Stimulated activated CD8-positive, alpha-beta memory T cell treated with anti-CD3 and anti-CD28 coated beads, Interleukin-12 subunit alpha, Interleukin-12 subunit beta, amount 100 ng/mL, for 1 hour (primary cell): ENCODE data around the gene PDRG1.

ENCODE experiments used
- DNase-seq: peaks from one replicate; pipeline ENCODE4 v3.0.0-alpha.2; 2020; ENCODE audit warnings: low read depth

The PDRG1 gene

GRCh38 chr20:31951530-31952453, at the start of gene PDRG1:
TSS of gene PDRG1 (minus strand) at chr20:31952046. CDS start at chr20:31951961, 85 bp downstream.
- DNase-seq = peak; percentile 95

DNA sequence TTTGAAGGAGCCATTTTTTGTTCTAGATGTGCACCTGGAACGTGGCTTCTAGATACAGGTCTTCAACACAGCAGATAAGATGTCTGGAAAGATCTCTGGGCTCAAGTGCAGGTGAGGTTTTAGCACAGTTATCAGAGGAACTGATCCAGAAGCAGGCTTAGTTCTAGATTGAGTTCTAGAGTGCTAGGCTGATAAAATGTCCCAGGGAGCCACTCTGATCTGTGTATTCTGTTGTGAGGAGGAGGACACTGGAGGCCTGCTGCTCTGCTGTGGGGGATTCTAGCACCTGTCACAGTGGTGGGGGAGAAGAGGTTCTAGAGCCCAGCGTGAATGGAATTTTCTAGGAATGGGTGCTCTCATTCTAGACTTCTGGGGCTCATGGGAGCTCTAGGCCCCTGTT, 46.4 kb upstream of the PDRG1 start:
- no peak for DNase-seq

- DNase-seq = no peak
Measured at GRCh38 chr20:31996996-31997395, 45.1 kb upstream of the PDRG1 start.

DNA sequence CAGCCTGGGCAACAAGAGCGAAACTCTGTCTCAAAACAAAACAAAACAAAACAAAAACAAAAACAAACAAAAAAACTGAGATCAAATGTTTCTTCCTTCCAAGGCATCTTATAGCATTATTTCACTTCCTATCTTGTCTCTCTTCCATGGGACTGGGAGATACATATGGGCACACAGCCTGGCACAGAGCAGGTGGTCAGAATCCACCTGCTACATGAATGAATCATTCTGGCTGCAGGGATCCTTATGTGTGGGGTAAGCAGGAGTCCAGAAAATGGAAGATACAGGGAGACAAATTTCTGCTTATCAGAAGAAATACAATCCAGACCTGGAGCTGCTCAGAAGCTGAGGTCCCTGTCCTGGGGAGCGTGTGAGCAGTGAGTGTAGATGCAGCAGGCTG, 40.2 kb upstream of the PDRG1 start:
- DNase-seq = no peak

- no peak for DNase-seq
Measured at GRCh38 chr20:31991339-31991705, 39.5 kb upstream of the PDRG1 start.

DNA sequence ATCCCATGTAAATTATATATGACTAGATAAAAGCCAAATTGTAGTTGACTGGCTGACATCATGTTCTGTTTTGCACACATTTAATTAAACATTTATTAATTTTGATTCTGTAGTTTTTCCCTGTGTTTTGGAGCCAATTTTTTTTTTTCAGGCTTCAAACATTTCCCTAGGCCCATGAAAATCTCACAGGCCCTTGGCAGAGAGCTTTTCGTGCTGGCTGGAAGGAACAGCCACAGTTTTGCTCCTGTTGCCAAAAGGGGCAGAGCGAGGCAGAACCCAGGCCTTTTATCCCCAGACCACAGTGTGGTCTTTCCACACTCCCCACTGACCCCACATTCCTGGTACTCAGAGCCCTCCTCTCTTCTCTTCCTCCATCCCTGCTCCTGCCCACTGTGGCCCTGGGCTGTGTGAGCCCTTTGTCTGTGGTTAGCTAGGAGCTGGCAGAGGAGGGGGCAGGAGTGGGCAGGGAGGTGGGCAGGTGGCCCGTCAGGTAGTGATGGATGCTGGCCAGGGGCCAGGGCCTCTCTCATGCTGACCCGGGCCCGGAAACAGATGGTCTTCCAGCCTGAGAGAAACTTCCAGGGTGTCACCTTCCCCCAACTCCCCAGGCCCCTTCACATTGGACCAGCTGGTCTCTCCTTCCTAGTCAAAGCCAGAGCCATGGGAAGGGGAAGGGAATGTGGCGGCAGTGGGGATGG, 38.9 kb upstream of the PDRG1 start:
- DNase-seq = no peak

- no peak for DNase-seq
Measured at GRCh38 chr20:31989030-31989645, 37.3 kb upstream of the PDRG1 start.

- no peak for DNase-seq
Measured at GRCh38 chr20:31988430-31989015, 36.7 kb upstream of the PDRG1 start.

DNA sequence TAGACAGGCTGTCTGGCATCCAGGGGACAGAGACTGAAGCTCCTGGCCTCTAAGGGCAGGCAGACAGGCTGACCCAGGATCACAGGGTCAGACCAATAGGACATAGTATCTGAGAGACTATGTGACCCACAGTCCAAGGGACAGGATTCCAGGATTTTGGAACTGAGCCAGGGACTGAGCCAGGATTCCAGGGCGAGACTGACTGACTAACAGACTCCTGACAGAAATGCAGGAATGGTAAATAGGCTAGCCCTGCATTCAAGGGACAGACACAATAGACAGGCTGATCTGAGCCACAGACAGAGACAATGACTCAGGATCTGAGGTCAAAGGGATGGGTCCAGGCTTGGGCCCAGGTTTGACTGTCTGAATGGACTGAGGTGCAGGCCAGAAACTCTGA, 35.9 kb upstream of the PDRG1 start:
- no peak for DNase-seq

- DNase-seq = no peak
Measured at GRCh38 chr20:31984981-31985471, 33.2 kb upstream of the PDRG1 start.

DNA sequence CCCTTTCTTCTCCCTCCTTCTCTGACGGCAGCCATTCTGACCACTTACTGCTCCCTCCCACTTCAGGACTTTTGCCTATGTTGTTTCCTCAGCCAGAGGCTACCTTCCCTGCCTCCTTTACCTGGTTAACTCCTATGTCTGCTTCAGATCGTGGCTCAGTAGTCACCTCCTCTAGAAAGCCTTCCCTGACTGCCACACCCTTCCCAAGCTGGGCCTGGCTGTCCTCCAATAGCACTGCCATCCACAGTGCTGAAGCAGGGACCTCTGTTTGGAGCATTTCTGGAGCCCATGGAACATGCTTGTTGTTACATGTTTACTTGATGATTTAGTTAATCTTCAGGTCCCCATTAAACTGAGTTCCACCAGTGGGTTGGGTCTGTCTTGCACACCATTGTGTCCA, 29.9 kb upstream of the PDRG1 start:
- no peak for DNase-seq

DNA sequence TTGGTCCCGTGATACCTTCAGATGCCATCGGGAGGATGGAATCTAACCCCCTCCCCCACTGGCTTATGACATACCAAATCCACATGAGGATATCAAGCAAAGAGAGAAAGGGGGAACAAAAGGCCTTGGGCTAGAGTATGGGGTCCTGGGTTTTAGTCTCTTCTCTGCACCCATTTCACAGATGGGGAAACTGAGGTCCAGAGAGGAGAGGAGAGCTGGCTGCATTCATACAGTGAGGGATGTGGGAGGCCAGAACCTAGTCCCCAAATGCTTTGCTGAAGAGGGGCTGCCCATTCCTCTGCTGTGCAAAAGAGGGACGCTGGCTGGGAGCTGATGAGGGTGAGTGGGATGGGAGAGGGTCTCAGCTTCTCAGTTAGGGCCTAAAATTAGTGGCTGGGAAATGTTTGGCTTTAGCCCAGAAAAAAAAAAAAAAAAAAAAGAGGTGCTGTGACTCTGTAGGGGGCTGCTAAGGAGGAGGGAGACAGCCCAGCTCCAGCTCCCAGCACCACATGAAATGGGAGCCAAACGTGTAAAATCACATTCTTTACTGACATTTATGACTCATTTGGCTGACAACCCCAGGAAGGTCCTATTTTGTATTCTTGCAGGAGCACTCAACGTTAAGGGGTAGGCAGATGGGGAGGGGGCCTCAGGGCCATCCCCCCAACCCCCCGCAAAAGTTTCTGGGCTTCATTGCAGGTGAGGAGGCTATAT, 28.0 kb upstream of the PDRG1 start:
- DNase-seq = no peak

- no peak for DNase-seq
Measured at GRCh38 chr20:31977080-31977479, 25.2 kb upstream of the PDRG1 start.

DNA sequence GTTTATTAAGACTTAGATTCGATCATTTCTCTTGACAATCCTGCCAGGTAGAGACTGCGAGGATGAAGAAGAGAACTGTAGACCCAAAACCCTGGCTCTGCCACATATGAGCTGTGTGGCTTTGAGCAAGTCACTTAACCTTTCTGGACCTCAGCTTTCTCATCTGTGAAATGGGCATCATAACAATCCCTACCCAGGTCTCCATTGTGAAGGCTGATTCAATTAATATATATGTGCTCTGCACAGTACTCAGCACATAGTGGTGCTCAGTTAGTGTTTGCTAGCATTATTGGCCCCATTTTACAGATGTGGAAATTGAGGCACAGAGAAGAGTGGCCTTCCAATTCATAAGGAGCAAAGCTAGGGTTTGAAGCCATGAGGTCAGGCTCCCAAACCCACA, 24.0 kb upstream of the PDRG1 start:
- no peak for DNase-seq

- no peak for DNase-seq
Measured at GRCh38 chr20:31974951-31975487, 23.2 kb upstream of the PDRG1 start.

DNA sequence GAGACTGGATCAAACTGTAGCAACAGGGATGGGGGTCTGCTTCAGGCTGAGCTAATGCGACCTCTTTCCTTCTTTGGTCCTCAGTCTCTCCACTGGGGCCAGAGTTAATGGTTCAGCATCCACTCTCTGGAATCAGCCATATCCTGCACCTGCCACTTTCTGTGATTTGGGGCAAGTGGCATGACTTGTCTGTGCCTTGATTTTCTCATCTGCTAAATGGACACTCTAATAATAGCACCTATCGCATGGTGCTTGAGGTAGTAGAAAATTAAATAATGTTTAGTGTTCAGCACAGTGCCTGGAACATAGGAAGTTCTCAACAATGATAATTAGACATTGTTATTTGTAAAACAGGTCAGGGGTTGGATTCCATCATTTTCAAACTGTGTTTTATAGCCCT, 22.4 kb upstream of the PDRG1 start:
- DNase-seq = no peak

DNA sequence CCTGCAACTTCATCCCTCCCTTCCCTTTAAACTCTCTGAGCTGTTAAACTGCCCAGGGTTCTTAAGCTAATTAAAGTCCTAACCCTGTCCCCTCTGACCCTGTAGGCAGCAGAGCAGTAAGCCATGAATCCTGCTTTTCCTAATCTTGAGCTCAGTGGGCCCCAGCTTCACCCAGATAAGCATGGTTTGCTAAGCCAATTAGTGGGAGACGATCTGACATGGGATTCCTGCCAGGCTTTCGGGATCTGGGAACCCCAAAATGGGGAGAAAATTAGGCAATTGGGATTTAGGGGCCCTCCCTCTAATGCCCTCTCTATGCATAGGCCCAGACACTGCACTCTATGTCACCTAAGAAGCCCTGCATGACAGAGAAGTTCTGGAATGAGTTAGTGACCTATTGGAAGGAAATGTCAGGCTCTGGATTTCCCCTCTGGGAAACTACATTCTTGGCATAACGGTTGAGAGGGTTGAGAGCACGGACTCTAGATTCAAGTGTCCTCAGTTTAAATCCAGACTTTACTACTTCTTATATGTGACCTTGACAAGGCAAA, 20.7 kb upstream of the PDRG1 start:
- no peak for DNase-seq

GRCh38 chr20:31969991-31970390, 18.1 kb upstream of the PDRG1 start:
- no peak for DNase-seq

GRCh38 chr20:31968291-31969126, 16.7 kb upstream of the PDRG1 start:
- DNase-seq = peak; percentile 66

GRCh38 chr20:31967830-31968249, 16.0 kb upstream of the PDRG1 start, which contains the start of gene XKR7:
TSS of gene XKR7 (plus strand) at chr20:31968151. CDS start at chr20:31968176, 25 bp downstream.
- no peak for DNase-seq
